Measurements from ENCODE around the gene COL13A1. TPM values are rescaled to one million over a fixed set of nuclear protein-coding genes. Genes with fewer than 3 reads are reported as not detected.

Gene COL13A1
- polyA plus RNA-seq, 12 donors = 5.8 to 19.9 (median 10.5) TPM; not detected in 1

- no peak for DNase-seq
Measured at GRCh38 chr10:69789164-69789576, 12.5 kb upstream of the COL13A1 start.

- DNase-seq = no peak
Measured at GRCh38 chr10:69791812-69792211, 9.9 kb upstream of the COL13A1 start.

DNA sequence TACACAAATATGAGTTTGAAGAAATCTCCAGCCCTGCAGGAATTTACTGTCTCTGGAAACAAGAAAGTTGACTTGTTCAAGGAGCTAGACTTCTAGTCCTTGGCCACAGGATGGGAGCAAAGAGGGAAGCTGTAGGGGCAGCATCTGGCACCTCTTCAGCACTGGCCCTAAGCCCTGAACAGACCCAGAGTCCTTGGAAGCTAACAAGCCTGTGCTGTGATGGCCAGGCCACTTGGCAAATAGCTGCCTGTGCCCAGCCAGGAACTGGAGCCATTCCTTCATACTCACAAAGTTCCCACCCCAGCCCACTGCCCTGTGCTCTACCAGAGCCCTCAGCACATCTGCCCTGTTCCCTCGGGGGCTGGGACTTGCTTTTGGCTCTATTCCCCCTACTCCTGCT lies 9.4 kb upstream of the COL13A1 start:
- DNase-seq = no peak

- DNase-seq = no peak
Measured at GRCh38 chr10:69794673-69795072, 7.0 kb upstream of the COL13A1 start.

DNA sequence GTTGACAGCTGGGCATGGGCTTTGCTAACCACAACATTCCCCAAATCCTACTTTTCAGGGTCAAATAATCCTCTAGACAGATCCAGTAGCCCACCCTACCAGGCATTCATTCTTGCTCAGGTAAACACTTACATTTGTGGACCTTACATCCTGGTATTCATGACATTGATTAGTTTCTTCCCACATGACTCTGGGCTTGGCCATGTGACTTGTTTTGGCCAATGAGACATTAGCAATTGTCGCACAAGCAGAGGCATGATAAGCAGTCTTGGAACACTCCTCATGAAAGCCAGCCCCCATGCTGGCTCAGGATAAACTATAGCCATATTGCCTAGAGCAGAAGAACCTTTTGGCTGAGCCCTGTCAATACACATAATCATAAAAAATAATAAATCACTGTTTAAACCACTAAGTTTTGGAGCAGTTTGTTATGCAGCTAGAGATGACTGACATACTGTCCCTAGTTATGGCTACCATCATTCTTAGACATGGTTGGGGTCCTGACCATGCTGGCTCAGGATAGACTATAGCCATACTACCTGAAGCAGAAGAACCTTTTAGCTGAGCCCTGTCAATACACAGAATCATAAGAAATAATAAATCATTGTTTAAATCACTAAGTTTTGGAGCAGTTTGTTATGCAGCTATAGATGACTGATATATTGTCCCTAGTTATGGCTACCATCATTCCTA lies 6.3 kb upstream of the COL13A1 start:
- DNase-seq = no peak

- no peak for DNase-seq
Measured at GRCh38 chr10:69797959-69798358, 3.7 kb upstream of the COL13A1 start.

DNA sequence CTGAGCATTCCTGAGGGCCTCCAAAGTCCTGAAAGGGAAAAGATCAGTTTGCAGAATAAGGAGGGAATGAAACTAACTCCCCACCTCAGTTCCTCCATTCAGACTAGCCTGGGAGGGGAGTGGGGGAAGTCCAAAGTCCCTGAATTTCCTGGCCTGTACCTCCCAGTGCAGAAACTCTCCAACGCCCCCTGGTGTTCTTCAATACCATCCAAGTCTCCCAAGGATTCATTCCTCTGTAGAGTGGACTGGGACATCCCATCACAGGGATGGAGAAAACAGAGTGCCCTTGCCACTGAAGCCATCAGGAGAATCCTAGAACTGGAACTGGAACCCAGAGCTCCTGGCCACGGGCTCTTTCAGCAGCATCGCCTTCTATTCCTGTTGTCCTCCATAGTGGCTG lies 1.6 kb upstream of the COL13A1 start:
- DNase-seq = peak; percentile 54

- no peak for DNase-seq
Measured at GRCh38 chr10:69800665-69801064, 1.0 kb upstream of the COL13A1 start.

DNA sequence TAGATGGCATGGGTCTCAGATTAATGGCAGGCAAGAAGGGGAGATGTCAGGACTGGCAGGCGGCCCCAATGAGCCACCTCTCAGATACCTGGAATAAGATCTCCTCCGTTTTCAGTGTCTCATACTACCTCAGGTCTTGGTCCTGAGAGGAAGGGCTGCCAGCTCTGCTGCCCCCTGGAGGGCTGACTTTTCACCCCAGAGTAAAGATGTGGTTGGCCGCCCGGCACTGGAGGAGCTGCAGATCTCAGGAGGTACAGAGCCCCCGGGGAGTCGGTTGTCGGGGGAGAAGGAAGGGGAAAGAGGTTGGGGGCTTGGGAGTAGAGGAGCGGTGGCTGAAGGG lies 642 bp upstream of the COL13A1 start:
- DNase-seq = no peak

DNA sequence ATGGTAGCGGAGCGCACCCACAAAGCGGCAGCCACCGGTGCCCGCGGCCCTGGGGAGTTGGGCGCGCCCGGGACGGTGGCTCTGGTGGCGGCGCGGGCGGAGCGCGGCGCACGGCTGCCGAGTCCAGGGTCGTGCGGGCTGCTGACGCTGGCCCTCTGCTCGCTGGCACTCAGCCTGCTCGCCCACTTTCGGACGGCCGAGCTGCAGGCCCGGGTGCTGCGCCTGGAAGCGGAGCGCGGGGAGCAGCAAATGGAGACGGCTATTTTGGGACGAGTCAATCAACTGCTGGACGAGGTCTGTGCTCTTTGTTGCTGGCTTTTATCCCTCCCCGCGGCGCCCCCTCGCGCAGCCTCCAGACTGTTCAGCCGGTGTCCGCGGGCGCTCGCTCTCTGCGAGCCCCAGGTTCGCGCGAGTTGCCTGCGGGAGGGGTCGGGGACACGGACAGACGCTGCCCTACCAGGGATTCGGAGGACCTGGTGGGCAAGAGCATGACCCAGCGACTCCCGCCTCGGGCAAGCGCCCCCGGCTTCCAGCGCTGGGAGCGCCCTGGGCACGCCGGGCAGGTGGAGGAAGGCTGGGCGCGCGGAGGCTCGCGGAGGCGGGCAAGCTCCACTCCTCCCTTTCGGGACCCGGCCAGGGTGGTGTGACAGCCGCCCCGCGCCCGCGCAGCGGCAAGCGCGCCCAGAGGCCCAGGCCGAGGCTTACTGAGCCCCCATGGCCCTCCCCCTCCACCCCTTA lies 887 bp downstream of the COL13A1 start:
- DNase-seq = peak; percentile 55

- DNase-seq = no peak
Measured at GRCh38 chr10:69803809-69804208, 2.1 kb downstream of the COL13A1 start.

- no peak for DNase-seq
Measured at GRCh38 chr10:69804775-69805174, 3.1 kb downstream of the COL13A1 start.

- DNase-seq = no peak
Measured at GRCh38 chr10:69807122-69807521, 5.4 kb downstream of the COL13A1 start.

DNA sequence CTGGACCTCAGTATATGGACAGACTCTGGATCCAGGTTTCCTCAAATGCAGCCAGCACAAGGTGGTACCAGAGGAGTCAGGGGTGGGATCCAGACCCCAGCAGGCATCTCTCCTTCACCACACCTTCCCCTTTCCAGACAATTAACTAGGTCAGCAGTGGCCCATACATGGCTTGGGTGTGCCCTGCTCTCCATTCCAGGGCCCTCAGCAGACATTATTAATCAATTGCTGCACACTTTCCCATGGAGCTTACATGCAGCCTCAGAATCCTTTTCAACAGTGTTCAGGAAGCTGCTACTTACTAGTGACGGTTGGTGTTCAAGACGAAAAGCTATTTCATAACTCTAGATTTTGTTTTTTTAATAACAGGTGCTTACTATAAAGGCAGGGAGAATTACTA lies 6.0 kb downstream of the COL13A1 start:
- DNase-seq = no peak

DNA sequence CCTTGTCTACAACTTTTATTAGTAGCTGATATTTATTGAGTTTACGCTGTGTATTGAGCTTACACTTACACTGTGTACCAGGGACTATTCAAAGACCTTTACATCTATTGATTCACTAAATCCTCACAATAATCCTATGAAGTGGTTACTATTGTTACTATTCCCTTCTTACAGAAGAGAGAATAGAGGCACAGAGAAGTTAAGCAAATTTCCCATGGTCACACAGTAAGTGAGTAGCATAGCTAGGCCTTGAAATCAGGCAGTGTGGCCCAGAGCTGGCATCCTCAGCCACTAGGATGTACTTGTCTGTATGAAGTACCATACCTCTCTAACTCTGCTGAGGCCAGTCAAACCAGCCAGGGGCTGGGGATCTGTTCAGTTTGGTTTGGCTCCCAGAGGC lies 7.6 kb downstream of the COL13A1 start:
- no peak for DNase-seq

GRCh38 chr10:69810097-69810496 lies 8.4 kb downstream of the COL13A1 start:
- no peak for DNase-seq

DNA sequence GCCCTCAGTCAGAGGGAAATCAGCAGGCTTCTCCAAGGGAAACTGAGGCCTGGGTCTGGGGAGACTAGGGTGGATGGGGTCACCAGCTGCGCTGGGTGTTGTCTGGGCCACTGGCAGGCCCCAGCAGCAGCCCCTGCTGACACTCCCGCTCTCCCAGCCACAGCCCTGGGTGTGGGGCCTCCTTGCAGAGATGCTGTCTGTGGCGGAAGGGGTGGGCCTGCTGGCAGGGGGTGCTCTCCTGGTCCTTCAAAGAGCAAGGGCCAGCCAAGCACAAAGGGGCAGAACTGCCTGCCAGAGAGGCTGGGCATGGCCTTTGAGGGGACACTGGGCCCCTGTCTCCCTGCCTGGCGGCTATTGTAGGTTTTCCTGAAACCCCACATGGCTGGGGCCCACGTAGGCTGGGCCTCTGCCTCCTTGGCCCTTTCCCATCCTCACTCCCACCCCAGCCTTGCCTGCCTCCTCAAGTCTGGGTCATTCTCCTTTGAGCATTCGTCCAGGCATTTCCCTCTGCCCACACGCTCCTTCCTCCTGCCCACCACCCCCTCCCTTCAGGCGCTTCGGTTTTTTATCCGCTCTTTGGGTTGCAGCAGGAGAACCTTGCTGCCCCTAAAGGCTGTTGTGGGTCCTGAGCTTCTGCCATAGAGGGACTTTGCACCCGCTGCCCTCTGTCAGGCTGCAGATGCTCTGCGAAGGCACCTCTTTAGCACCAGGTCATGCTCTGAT lies 9.1 kb downstream of the COL13A1 start:
- DNase-seq = no peak

DNA sequence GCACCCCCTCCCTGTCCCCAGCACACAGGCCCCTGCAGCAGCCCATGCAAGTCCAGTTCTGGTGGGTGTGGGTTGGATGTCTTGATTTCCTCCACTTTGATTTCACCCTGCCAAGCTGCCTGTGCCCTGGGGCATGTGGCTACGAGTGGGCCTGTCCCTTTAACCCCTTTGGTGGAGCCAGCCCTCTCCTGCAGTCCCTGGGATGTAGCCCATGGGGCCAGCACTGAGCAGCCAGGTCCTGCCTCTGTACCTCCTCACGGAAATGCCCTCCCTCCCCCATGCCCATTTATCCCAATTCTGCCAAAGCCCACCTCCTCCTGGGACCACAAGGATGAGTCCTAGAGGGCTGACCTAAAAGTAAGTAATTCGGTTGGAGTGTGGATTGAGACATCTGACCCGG lies 11.9 kb downstream of the COL13A1 start:
- DNase-seq = no peak

DNA sequence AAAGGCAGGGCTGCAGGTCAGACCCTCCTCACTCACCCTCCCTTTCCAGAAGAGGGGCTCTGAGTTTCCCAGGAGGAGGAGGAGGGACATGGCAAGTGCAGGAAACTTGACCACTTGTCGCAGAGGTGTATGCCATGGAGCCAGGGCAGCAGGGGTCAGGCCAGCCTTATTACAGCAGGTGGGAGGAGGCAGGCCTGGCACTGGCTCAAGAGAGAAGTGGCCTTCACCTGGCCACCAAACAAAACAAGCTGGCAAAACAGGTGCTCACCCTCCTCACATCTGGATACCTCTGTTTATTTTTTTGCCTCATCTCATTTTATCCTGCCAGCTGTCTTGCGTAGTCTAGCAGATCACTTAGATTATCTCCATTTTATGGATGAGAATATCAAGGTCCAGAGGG lies 12.5 kb downstream of the COL13A1 start:
- DNase-seq = no peak

DNA sequence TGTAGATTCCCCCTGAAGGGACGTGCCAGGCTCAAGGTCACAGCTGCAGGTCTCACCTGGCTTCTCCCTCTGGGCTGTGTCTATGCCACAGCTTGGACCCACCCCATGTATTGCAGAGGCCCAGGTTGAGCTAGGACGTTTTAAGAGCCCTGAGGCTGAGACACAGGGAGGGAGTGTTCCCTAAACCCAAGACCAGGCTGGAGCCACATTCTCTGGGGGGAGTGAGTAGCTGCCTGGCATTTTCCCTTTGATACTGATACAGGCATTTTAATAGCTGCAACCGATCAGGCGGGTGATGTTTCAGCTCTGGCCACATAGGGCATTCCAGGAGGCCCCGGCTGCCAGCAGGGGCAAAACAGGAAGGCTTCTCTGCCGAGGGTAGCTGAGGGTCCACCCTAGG lies 13.4 kb downstream of the COL13A1 start:
- no peak for DNase-seq

DNA sequence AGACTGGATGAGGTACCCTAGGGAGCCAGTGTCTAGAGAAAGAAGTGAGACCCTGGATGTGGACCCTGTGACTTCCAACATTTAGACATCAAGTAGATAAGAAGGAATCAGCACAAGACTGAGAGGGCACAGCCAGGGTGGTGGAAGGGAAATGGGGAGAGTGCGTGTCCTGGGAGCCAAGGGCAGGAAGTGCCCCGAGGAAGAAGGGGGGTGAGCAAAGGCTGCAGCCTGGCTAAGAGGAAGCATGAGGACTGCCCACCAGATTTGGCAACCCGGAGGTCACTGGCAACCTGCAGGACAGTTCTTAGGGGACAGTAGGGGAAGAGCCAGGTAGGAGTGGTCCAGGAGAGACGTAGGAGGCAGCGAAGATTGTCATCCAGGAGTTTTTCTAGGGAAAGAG lies 14.8 kb downstream of the COL13A1 start:
- DNase-seq = no peak

DNA sequence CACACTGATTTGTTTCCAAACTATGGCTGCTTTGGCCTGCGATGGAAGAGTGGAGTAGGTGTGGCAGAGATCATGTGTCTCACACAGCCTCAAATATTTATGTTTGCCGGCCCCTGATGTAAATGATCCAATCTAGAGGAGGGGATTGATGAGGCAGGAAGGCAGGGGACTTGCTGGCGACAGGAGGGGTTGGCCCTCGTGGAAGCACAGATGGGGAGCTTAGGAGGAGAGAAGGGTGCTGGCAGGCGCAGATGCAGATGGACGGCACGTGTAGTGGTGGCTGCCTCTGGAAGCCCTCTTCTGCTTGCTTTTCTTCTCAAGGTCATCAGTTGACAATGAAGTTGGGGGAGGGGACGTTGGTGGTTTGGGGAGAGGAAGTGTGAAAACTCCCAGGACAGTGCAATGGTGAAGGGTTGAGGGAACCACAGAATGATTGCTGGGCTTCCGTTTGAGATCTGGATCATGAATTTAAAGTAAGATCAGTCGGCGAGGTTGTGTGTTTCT lies 15.4 kb downstream of the COL13A1 start:
- no peak for DNase-seq

GRCh38 chr10:69818676-69819239 lies 17.1 kb downstream of the COL13A1 start:
- no peak for DNase-seq

Measured in muscle of arm (tissue), 12 donors.